Measurements from ENCODE around the gene SELPLG. TPM values are rescaled to one million over a fixed set of nuclear protein-coding genes. Genes with fewer than 3 reads are reported as not detected.

The SELPLG gene
- total and polyA plus RNA-seq, 8 donors, result 3.0 to 61.0 (median 4.2) TPM

GRCh38 chr12:108613548-108613947, 20.1 kb downstream of the SELPLG start:
- DNase-seq, result peak in 3 of 4 donors; percentile 55 to 73 (median 63)
- Histone ChIP-seq H3K36me3 (no peaks in the 10 kb centered on the region), H3K4me1 (peaks cover 12 to 55% of the 10 kb centered on the region in 2 donors), H3K9me3 (peaks cover 0 to 7% of the 10 kb centered on the region in 2 donors), H3K27me3 (no peaks in the 10 kb centered on the region), H3K4me3 (no peak overlapping the region), H3K27ac (peak overlapping the region in 1 of 2 donors; percentile 1)
- intact Hi-C loops (cut with DNase I), result no loop called here
- TF ChIP-seq CTCF (IDR thresholded peaks at IDR 0.05), result no peak
- ATAC-seq, result peak; percentile 22

- Histone ChIP-seq H3K4me3 (no peak overlapping the region), H3K36me3 (no peaks in the 10 kb centered on the region), H3K9me3 (peaks cover 0 to 7% of the 10 kb centered on the region in 2 donors), H3K27ac (peak overlapping the region in 1 of 2 donors; percentile 1), H3K27me3 (peaks cover 0 to 2% of the 10 kb centered on the region in 2 donors), H3K4me1 (peaks cover 7 to 48% of the 10 kb centered on the region in 2 donors)
- ATAC-seq (no peak), DNase-seq (peak in 1 of 4 donors; percentile 36)
- intact Hi-C loops (cut with DNase I), result no loop called here
- no peak for TF ChIP-seq CTCF (IDR thresholded peaks at IDR 0.05)
Measured at GRCh38 chr12:108612788-108613282, 20.9 kb downstream of the SELPLG start.

- Histone ChIP-seq H3K4me1 (peaks cover 0 to 39% of the 10 kb centered on the region in 2 donors), H3K27ac (no peak overlapping the region), H3K4me3 (no peak overlapping the region), H3K9me3 (peaks cover 0 to 7% of the 10 kb centered on the region in 2 donors), H3K36me3 (no peaks in the 10 kb centered on the region), H3K27me3 (peaks cover 0 to 4% of the 10 kb centered on the region in 2 donors)
- TF ChIP-seq CTCF (IDR thresholded peaks at IDR 0.05), result peak in 1 of 2 donors; percentile 37
- peak; percentile 39 for ATAC-seq
- intact Hi-C loops (cut with DNase I), result no loop called here
- peak in 1 of 4 donors; percentile 50 for DNase-seq
Measured at GRCh38 chr12:108611884-108612415, 21.7 kb downstream of the SELPLG start.

GRCh38 chr12:108610856-108611605, 22.7 kb downstream of the SELPLG start:
- no peak overlapping the region for H3K4me3 ChIP-seq
- intact Hi-C loops (cut with DNase I), result no loop called here
- peaks cover 0 to 4% of the 10 kb centered on the region in 2 donors for H3K27me3 ChIP-seq
- H3K4me1 ChIP-seq, result peaks cover 0 to 31% of the 10 kb centered on the region in 2 donors
- H3K27ac ChIP-seq, result no peak overlapping the region
- DNase-seq (peak in 1 of 4 donors; percentile 67), ATAC-seq (no peak)
- peaks cover 0 to 4% of the 10 kb centered on the region in 2 donors for H3K9me3 ChIP-seq
- no peak for TF ChIP-seq CTCF (IDR thresholded peaks at IDR 0.05)
- H3K36me3 ChIP-seq, result no peaks in the 10 kb centered on the region

GRCh38 chr12:108610336-108610815, 23.3 kb downstream of the SELPLG start:
- peak in 1 of 4 donors; percentile 11 for DNase-seq
- Histone ChIP-seq H3K27ac (no peak overlapping the region), H3K9me3 (no peaks in the 10 kb centered on the region), H3K4me1 (peaks cover 0 to 31% of the 10 kb centered on the region in 2 donors), H3K4me3 (no peak overlapping the region), H3K27me3 (peaks cover 0 to 4% of the 10 kb centered on the region in 2 donors), H3K36me3 (no peaks in the 10 kb centered on the region)
- ATAC-seq, result no peak
- intact Hi-C loops (cut with DNase I), result no loop called here
- TF ChIP-seq CTCF (IDR thresholded peaks at IDR 0.05), result no peak
